SIG-M5 treated with dmso at 0.1 percent for 504 hours (cell line): ENCODE results near the gene PDE3B.
"Not testable (repeated sequence)": the region's sequence is repeated elsewhere in the genome, so short reads cannot be mapped to it uniquely, and the experiment has no call there.

Experiments
- DNase-seq: peaks from one replicate; lab custom pipeline; 2025; ENCODE audit not compliant: unreplicated experiment; lab: John Stamatoyannopoulos, UW

Gene PDE3B

GRCh38 chr11:14673824-14674405, 30.3 kb downstream of the PDE3B start:
- DNase-seq = no peak

- no peak for DNase-seq
Measured at GRCh38 chr11:14676068-14676467, 32.5 kb downstream of the PDE3B start.

GRCh38 chr11:14677146-14677545, 33.5 kb downstream of the PDE3B start:
- no peak for DNase-seq

- DNase-seq = no peak
Measured at GRCh38 chr11:14678350-14678749, 34.7 kb downstream of the PDE3B start.

- DNase-seq = no peak
Measured at GRCh38 chr11:14679662-14680061, 36.1 kb downstream of the PDE3B start.

GRCh38 chr11:14684234-14684915, 40.8 kb downstream of the PDE3B start:
- DNase-seq = not testable (repeated sequence)

GRCh38 chr11:14687456-14687855, 43.9 kb downstream of the PDE3B start:
- no peak for DNase-seq

GRCh38 chr11:14687943-14688627, 44.5 kb downstream of the PDE3B start:
- DNase-seq = no peak

GRCh38 chr11:14695656-14696055, 52.1 kb downstream of the PDE3B start:
- not testable (repeated sequence) for DNase-seq

GRCh38 chr11:14698771-14699170, 55.2 kb downstream of the PDE3B start:
- no peak for DNase-seq

- DNase-seq = no peak
Measured at GRCh38 chr11:14700593-14700992, 57.0 kb downstream of the PDE3B start.

GRCh38 chr11:14702760-14703159, 59.2 kb downstream of the PDE3B start:
- no peak for DNase-seq

GRCh38 chr11:14703731-14704130, 60.1 kb downstream of the PDE3B start:
- no peak for DNase-seq

- DNase-seq = no peak
Measured at GRCh38 chr11:14705067-14705466, 61.5 kb downstream of the PDE3B start.

- DNase-seq = no peak
Measured at GRCh38 chr11:14713496-14714244, 70.1 kb downstream of the PDE3B start.

GRCh38 chr11:14715669-14716068, 72.1 kb downstream of the PDE3B start:
- not testable (repeated sequence) for DNase-seq

GRCh38 chr11:14722496-14722895, 78.9 kb downstream of the PDE3B start:
- DNase-seq = no peak

GRCh38 chr11:14725150-14725549, 81.5 kb downstream of the PDE3B start:
- no peak for DNase-seq

GRCh38 chr11:14727215-14727614, 83.6 kb downstream of the PDE3B start:
- DNase-seq = no peak

- no peak for DNase-seq
Measured at GRCh38 chr11:14727746-14728145, 84.1 kb downstream of the PDE3B start.

GRCh38 chr11:14740539-14740938, 96.9 kb downstream of the PDE3B start:
- DNase-seq = not testable (repeated sequence)

GRCh38 chr11:14741195-14741594, 97.6 kb downstream of the PDE3B start:
- DNase-seq = no peak
